NT2/D1 (cell line): ENCODE measurements around the gene USP46.

Experiments used
- SUZ12 ChIP-seq: IDR thresholded peaks from 2 replicates; pipeline ENCODE4 v1.6.1; 2011; ENCODE audit not compliant: insufficient read length, insufficient read depth; ENCODE audit errors: extremely low read depth
- YY1 ChIP-seq: IDR thresholded peaks from 2 replicates; pipeline ENCODE4 v1.6.1; 2011; ENCODE audit not compliant: insufficient read length, insufficient read depth
- ZNF274 ChIP-seq: IDR thresholded peaks from 2 replicates; pipeline ENCODE4 v1.6.1; 2011; ENCODE audit warnings: mild to moderate bottlenecking, low read depth, low read length

- TF ChIP-seq YY1 (no peak), ZNF274 (no peak), SUZ12 (no peak)
These were observed 1.5 kb upstream of the USP46 start for GRCh38 chr4:52660643-52661042.
